22Rv1 (cell line): ENCODE data around the gene ZNF488.

ENCODE experiments used
- H3K27ac ChIP-seq: fragments of 450-650 bp; 2 replicates; pipeline ENCODE4 v1.5.1; 2017
- ZFX ChIP-seq: fragments of 450-650 bp; IDR thresholded peaks from 2 replicates; pipeline ENCODE4 v1.6.1; 2017; ENCODE audit warnings: antibody characterized with exemption, borderline replicate concordance
- TF ChIP-seq, protein P1 (sequence below): fragments of 450-650 bp; IDR thresholded peaks from 2 replicates; pipeline ENCODE4 v1.5.1; 2017; ENCODE audit warnings: mild to moderate bottlenecking

ZNF488 gene

DNA sequence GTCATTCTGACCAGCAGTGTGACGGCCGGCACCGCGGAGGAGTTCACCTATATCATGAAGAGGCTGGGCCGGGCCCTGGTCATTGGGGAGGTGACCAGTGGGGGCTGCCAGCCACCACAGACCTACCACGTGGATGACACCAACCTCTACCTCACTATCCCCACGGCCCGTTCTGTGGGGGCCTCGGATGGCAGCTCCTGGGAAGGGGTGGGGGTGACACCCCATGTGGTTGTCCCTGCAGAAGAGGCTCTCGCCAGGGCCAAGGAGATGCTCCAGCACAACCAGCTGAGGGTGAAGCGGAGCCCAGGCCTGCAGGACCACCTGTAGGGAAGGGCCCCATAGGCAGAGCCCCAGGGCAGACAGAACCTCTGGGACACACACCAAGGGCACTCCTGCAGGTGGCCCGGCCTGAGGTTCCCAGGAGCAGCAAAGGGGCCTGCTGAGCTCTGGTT is 26.9 kb downstream of the ZNF488 start:
- H3K27ac ChIP-seq = no peak overlapping the region
- TF ChIP-seq ZFX = no peak
- TF ChIP-seq, protein P1, sequence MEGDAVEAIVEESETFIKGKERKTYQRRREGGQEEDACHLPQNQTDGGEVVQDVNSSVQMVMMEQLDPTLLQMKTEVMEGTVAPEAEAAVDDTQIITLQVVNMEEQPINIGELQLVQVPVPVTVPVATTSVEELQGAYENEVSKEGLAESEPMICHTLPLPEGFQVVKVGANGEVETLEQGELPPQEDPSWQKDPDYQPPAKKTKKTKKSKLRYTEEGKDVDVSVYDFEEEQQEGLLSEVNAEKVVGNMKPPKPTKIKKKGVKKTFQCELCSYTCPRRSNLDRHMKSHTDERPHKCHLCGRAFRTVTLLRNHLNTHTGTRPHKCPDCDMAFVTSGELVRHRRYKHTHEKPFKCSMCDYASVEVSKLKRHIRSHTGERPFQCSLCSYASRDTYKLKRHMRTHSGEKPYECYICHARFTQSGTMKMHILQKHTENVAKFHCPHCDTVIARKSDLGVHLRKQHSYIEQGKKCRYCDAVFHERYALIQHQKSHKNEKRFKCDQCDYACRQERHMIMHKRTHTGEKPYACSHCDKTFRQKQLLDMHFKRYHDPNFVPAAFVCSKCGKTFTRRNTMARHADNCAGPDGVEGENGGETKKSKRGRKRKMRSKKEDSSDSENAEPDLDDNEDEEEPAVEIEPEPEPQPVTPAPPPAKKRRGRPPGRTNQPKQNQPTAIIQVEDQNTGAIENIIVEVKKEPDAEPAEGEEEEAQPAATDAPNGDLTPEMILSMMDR = no peak

DNA sequence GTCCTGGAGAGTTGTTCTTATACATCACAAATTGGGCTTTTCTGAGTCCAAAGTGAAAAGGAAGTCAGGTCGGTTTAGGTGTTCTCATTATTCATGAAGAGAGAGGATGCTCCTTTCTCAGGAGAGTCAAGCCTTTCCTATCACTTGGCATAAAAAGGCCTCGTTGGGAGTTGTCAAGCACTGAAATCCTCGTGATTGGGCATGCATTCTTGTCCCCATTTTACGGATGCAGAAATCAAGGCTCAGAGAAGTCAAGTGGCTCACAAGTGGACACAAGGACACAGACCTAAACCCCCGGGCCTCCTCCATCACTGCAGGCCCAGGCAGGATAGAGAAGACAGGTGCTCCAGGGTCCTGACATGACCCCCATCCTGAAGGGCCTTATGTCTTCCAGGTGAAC is 27.4 kb downstream of the ZNF488 start:
- TF ChIP-seq ZFX = no peak
- TF ChIP-seq, protein P1 = no peak
- no peak overlapping the region for H3K27ac ChIP-seq

DNA sequence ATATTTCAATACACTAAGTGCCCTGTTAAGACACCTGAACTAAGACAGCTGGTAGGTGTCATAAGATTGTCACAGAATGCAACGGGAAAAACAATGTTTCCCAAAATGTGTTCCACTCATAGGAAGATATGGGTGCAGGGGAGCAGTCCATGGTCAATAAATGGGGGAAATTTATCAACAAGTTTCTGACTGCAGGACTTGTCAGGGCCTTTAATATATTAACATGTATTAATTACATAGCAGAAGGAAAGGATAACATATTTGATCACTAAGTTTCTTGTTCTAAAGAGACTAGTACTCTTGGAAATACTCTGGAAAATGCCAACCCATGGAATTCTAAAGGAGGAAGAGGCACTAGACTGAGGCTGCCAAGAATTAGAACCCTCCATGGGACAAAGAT is 29.2 kb downstream of the ZNF488 start:
- no peak overlapping the region for H3K27ac ChIP-seq
- TF ChIP-seq, protein P1 = no peak
- TF ChIP-seq ZFX = no peak

DNA sequence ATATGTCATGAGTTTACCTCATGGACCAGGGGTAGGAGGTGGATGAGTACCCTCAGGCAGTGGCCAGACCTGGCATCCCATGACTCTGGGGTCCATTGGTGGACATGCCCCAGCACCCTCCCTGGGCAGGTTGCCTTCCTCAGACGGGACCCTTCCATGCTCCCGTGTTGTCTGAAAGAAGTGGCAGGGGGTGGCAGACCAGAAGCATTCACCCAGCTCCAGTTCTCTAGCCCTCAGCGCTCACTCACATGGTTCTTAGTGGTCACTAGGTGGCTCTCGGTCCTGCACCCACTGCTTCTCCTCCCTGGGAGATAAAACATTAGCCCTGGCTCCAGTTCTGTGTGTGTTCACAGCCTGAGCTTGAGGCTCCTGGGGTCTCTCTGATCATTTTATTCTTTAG is 29.9 kb downstream of the ZNF488 start:
- no peak for TF ChIP-seq ZFX
- TF ChIP-seq, protein P1 = no peak
- no peak overlapping the region for H3K27ac ChIP-seq

DNA sequence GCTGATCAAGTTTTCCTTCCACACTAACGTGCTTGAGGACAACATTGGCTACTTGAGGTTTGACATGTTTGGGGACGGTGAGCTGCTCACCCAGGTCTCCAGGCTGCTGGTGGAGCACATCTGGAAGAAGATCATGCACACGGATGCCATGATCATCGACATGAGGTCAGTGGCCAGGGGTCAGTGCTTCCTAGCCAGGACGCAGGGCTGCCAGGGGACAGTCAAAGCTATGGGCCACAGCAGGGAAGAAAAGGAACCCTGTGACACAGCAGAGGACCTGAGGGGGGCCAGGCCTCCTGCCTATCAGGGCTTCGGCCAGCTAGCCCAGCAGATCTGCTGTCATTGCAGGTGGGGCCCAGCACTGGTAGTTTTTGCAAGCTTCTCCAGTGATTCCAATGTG is 30.7 kb downstream of the ZNF488 start:
- no peak for TF ChIP-seq ZFX
- TF ChIP-seq, protein P1 = no peak
- no peak overlapping the region for H3K27ac ChIP-seq

DNA sequence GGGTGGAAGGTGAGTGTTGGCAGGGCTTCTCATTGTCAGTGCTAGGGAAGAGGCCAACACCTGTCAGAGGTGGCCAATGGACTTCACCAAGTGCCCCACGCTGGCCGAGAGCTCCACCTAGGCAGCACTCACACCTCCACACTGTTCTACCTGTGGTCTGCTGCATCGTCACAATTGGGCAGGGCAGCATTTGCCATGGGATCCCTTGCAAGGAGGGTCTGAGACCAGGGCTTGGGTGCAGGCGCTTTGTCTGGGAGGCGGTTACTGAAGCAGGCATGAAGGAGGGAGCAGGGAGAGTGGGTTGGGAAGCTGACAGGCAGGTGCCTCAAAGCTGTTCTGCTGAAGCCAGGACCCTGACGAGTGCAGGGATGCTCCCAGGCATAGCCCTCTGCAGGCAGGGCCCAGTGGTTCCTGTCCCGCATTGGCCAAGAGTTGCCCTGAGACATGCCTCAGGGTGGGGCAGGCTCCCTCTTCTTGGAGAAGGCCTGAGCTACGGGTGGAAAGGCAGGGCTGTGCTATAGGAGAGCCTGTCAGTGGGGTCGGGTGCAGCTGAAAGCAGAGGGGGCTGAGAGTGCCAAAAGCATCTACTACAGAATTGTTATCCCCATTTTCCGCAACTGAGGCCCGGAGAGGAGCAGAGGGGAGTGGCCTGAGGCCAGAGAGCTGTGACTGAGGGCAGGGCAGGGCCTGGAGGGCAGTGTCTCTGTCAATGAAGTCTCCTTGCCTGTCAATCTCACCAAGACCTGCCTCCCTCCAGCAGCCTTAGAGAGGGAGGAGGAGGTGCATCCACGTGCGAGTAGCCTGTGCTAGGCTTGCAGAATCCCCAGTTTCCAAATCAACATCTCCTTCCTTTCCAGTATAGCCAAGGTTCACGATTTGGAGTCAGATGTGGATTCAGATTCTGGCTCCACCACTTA is 31.9 kb downstream of the ZNF488 start:
- no peak overlapping the region for H3K27ac ChIP-seq
- TF ChIP-seq, protein P1 = no peak
- no peak for TF ChIP-seq ZFX

DNA sequence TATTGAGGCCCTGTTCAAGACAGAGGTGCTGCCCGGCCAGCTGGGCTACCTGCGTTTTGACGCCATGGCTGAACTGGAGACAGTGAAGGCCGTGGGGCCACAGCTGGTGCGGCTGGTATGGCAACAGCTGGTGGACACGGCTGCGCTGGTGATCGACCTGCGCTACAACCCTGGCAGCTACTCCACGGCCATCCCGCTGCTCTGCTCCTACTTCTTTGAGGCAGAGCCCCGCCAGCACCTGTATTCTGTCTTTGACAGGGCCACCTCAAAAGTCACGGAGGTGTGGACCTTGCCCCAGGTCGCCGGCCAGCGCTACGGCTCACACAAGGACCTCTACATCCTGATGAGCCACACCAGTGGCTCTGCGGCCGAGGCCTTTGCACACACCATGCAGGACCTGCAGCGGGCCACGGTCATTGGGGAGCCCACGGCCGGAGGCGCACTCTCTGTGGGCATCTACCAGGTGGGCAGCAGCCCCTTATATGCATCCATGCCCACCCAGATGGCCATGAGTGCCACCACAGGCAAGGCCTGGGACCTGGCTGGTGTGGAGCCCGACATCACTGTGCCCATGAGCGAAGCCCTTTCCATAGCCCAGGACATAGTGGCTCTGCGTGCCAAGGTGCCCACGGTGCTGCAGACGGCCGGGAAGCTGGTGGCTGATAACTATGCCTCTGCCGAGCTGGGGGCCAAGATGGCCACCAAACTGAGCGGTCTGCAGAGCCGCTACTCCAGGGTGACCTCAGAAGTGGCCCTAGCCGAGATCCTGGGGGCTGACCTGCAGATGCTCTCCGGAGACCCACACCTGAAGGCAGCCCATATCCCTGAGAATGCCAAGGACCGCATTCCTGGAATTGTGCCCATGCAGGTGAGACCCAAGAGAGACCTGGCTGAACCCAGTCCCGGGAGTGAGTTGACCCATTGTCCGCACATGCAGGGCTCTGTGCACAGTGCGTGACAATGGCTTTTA is 33.1 kb downstream of the ZNF488 start:
- TF ChIP-seq, protein P1 = no peak
- no peak for TF ChIP-seq ZFX
- no peak overlapping the region for H3K27ac ChIP-seq
